GM12874 (cell line): ENCODE data around the gene BROX.

ENCODE experiments used
- TF ChIP-seq, protein P1 (sequence below): IDR thresholded peaks from 2 replicates; pipeline ENCODE4 v1.5.1; 2011; ENCODE audit warnings: low read depth, mild to moderate bottlenecking, control low read depth, low read length, moderate library complexity; ENCODE audit not compliant: insufficient read depth

BROX gene

DNA sequence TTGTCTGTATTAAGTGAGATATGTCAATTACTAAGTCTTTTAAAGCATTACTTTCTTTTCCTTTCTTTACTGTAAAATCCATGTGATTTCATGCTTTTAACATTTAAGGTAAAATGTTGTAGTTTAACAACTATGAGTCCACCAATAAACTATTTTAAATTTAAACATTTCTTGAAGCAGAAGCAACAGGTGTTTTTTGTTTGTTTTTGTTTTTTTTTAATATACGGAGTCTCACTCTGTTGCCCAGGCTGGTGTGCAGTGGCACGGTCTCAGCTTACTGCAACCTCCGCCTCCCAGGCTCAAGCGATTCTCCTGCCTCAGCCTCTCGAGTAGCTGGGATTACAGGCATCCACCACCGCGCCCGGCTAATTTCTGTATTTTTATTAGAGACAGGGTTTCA is 15.6 kb upstream of the BROX start:
- TF ChIP-seq, protein P1, sequence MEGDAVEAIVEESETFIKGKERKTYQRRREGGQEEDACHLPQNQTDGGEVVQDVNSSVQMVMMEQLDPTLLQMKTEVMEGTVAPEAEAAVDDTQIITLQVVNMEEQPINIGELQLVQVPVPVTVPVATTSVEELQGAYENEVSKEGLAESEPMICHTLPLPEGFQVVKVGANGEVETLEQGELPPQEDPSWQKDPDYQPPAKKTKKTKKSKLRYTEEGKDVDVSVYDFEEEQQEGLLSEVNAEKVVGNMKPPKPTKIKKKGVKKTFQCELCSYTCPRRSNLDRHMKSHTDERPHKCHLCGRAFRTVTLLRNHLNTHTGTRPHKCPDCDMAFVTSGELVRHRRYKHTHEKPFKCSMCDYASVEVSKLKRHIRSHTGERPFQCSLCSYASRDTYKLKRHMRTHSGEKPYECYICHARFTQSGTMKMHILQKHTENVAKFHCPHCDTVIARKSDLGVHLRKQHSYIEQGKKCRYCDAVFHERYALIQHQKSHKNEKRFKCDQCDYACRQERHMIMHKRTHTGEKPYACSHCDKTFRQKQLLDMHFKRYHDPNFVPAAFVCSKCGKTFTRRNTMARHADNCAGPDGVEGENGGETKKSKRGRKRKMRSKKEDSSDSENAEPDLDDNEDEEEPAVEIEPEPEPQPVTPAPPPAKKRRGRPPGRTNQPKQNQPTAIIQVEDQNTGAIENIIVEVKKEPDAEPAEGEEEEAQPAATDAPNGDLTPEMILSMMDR = no peak

DNA sequence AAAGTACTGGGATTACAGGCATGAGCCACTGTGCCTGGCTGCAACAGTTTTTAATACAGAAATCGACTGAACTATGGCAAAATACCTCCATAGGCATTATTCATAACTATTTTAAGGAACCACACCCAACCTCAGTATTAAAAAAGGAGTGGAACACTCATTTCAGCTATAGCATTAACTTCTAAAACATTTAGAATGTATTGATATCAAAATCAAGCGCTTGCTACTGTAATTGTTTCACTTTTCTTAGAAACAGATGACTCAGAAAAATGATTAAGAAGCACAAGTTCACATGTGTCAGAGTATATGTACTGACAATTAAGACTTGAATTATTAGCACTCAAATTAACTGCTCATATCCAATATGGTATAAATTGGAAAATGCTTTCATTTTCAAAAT is 15.2 kb upstream of the BROX start:
- TF ChIP-seq, protein P1 = no peak

DNA sequence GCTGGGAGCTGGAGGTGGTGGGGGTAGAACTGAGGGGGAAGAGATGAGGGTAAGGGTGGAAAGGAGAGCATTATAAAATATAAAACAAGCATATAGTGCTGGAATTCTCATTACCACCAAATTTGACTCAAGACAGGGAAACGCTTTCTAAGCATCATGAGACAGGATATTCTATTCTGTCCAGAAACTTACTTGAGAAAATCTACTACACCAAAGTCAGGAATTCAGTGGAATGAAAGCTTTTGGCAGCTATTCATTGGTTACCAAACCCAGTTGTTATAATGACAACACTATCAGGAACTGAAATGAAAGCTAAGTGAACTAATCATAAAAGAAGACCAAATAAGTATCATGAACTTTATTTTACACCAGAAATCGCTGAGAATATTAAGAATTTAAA is 14.5 kb upstream of the BROX start:
- TF ChIP-seq, protein P1 = no peak

DNA sequence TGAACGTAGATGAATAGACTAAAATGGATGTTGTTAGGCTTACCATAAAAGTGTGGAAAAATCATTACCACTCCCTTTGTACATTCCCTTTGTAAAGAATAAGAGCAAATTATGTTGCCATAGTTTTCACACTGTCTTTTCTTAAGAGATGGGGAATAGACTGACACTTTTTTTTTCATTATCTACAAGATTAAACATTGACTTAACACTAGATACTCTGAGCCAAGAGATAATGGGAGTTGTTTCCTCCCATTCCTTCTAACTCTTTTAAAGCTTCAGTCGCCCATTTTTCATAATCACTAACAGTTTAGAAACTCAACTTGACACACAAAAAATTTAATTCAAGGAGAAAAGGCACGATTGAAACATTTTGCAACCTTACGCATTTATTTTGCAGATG is 10.2 kb upstream of the BROX start:
- TF ChIP-seq, protein P1 = no peak

DNA sequence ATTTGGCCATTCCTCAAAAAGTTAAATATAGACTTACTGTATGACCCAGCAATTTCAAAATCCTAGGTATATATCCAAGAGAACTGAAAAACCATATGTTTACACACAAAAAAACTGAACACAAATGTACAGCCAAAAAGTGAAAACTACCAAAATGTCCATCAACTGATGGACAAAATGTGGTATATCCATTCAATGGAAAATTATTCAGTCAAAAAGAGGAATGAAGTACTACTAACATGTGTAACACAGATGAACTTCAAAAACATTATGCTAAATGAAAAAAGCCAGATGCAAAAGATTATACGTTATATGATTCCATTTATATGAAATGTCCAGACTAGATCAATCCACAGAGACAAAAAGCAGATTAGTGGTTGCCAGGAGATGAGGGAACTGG is 8.1 kb upstream of the BROX start:
- TF ChIP-seq, protein P1 = no peak

DNA sequence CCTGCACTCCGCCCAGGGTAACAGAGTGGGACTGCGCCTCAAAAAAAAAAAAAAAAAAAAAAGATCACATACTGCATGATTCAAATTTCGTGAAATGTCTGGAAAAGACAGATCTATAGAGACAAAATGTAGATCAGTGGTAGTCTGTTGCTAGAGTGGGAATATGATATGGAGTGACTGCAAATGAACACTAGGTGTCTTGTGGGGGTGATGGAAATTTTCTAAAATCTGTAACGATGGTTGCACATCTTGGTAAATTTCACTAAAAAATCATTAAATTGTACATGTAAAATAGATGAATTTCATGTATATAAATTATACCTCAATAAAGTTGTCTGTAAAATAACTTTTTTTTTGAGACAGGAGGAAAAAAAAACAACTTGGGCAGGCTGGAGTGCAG is 5.5 kb upstream of the BROX start:
- TF ChIP-seq, protein P1 = no peak

DNA sequence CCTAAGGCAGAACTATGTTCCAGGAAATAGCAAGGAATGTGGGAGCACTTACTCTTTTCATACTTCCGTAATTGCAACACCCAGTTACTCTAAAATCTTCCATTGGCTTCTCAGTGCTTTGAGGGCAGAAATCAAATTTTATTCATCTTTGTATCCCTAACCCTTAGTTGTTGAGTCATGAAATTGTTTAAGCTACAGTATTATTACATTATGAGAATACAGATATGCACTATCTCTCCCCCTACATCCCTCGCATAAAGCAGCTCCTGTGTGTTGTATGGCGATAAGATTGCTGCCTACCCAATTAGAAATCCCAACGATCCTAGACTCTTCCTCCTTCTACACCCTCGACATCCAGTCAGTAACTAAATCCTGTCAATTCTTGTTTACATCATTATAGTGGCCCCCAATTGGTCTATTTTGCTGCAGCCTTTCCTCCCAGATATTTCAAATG is 2.6 kb upstream of the BROX start:
- TF ChIP-seq, protein P1 = no peak
